NCI-H2171 (cell line): ENCODE results near the gene USB1.

Source experiments
- DNase-seq: peaks from one replicate; lab custom pipeline; 2025; lab: John Stamatoyannopoulos, UW

Gene USB1

GRCh38 chr16:58049232-58050185 lies 48.3 kb downstream of the USB1 start:
- no peak for DNase-seq

GRCh38 chr16:58051296-58051695 lies 50.1 kb downstream of the USB1 start:
- no peak for DNase-seq

- DNase-seq = no peak
These were observed 50.8 kb downstream of the USB1 start for GRCh38 chr16:58051821-58052603.

GRCh38 chr16:58053682-58054005 lies 52.4 kb downstream of the USB1 start:
- DNase-seq = no peak

GRCh38 chr16:58054289-58054688 lies 53.1 kb downstream of the USB1 start:
- no peak for DNase-seq

- DNase-seq = no peak
These were observed 55.4 kb downstream of the USB1 start for GRCh38 chr16:58056580-58056979.

GRCh38 chr16:58057121-58057520 lies 55.9 kb downstream of the USB1 start:
- no peak for DNase-seq

GRCh38 chr16:58057784-58058183 lies 56.6 kb downstream of the USB1 start:
- DNase-seq = no peak

GRCh38 chr16:58062821-58063220 lies 61.6 kb downstream of the USB1 start:
- no peak for DNase-seq

GRCh38 chr16:58063377-58064076 lies 62.3 kb downstream of the USB1 start:
- DNase-seq = no peak

GRCh38 chr16:58070585-58070984 lies 69.4 kb downstream of the USB1 start:
- no peak for DNase-seq
